WTC11 (cell line): ENCODE measurements around the gene ARG1.

Experiments used
- ESRRA ChIP-seq: sonication (generic); formaldehyde crosslinking; IDR thresholded peaks from 2 replicates; pipeline ENCODE4 v1.8.1; 2022; ENCODE audit warnings: mild to moderate bottlenecking, missing genetic modification reagents, borderline replicate concordance
- IRF1 ChIP-seq: sonication (generic); formaldehyde crosslinking; IDR thresholded peaks from 2 replicates; pipeline ENCODE4 v1.8.0; 2023; ENCODE audit warnings: missing genetic modification reagents
- JUN ChIP-seq: sonication (generic); formaldehyde crosslinking; IDR thresholded peaks from 2 replicates; pipeline ENCODE4 v1.8.0; 2023; ENCODE audit warnings: mild to moderate bottlenecking, missing genetic modification reagents
- TEAD1 ChIP-seq: sonication (generic); formaldehyde crosslinking; IDR thresholded peaks from 2 replicates; pipeline ENCODE4 v1.8.0; 2022; ENCODE audit warnings: mild to moderate bottlenecking, missing genetic modification reagents
- ZBTB43 ChIP-seq: sonication (generic); formaldehyde crosslinking; IDR thresholded peaks from 2 replicates; pipeline ENCODE4 v1.8.1; 2023; ENCODE audit warnings: mild to moderate bottlenecking, missing genetic modification reagents
- ZNF425 ChIP-seq: fragments of 250-450 bp; sonication (Bioruptor Pico); conservative IDR thresholded peaks from 2 replicates; pipeline ENCODE4 v1.9.0; 2021; ENCODE audit warnings: mild to moderate bottlenecking
- TF ChIP-seq, protein P1 (sequence below): fragments of 200-600 bp; IDR thresholded peaks from 2 replicates; pipeline ENCODE4 v1.8.0; 2022; ENCODE audit warnings: antibody characterized with exemption
- TF ChIP-seq, protein P2 (sequence below): sonication (generic); formaldehyde crosslinking; IDR thresholded peaks from 2 replicates; pipeline ENCODE4 v1.8.0; 2023; ENCODE audit warnings: missing genetic modification reagents, mild to moderate bottlenecking, borderline replicate concordance

DNA sequence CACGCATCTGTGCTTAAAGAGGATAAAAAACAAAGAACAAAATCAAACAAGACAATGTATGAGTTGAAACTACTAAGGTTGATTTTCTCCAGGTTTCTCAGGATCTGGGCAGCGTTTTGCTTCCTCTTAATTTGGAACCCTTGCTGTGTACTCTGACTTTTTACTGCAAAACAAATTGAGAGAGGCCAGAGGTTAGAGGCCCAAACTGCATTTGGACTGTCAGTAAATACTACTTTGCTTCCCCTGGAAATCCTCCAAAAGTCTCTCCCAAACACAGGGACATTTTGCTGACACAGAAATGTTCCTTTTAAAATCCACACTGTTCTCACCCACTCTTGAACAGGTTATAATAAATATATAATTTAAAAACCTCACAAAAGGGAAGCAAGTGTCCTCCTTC lies 1.1 kb downstream of the ARG1 start:
- TF ChIP-seq, protein P1, sequence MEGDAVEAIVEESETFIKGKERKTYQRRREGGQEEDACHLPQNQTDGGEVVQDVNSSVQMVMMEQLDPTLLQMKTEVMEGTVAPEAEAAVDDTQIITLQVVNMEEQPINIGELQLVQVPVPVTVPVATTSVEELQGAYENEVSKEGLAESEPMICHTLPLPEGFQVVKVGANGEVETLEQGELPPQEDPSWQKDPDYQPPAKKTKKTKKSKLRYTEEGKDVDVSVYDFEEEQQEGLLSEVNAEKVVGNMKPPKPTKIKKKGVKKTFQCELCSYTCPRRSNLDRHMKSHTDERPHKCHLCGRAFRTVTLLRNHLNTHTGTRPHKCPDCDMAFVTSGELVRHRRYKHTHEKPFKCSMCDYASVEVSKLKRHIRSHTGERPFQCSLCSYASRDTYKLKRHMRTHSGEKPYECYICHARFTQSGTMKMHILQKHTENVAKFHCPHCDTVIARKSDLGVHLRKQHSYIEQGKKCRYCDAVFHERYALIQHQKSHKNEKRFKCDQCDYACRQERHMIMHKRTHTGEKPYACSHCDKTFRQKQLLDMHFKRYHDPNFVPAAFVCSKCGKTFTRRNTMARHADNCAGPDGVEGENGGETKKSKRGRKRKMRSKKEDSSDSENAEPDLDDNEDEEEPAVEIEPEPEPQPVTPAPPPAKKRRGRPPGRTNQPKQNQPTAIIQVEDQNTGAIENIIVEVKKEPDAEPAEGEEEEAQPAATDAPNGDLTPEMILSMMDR, result no peak
- no peak for TF ChIP-seq ZBTB43 (CRISPR knock-in tag)
- no peak for TF ChIP-seq JUN (CRISPR knock-in tag)
- TF ChIP-seq IRF1 (CRISPR knock-in tag), result no peak
- no peak for TF ChIP-seq ZNF425 (CRISPR knock-in tag)
- TF ChIP-seq, protein P2, sequence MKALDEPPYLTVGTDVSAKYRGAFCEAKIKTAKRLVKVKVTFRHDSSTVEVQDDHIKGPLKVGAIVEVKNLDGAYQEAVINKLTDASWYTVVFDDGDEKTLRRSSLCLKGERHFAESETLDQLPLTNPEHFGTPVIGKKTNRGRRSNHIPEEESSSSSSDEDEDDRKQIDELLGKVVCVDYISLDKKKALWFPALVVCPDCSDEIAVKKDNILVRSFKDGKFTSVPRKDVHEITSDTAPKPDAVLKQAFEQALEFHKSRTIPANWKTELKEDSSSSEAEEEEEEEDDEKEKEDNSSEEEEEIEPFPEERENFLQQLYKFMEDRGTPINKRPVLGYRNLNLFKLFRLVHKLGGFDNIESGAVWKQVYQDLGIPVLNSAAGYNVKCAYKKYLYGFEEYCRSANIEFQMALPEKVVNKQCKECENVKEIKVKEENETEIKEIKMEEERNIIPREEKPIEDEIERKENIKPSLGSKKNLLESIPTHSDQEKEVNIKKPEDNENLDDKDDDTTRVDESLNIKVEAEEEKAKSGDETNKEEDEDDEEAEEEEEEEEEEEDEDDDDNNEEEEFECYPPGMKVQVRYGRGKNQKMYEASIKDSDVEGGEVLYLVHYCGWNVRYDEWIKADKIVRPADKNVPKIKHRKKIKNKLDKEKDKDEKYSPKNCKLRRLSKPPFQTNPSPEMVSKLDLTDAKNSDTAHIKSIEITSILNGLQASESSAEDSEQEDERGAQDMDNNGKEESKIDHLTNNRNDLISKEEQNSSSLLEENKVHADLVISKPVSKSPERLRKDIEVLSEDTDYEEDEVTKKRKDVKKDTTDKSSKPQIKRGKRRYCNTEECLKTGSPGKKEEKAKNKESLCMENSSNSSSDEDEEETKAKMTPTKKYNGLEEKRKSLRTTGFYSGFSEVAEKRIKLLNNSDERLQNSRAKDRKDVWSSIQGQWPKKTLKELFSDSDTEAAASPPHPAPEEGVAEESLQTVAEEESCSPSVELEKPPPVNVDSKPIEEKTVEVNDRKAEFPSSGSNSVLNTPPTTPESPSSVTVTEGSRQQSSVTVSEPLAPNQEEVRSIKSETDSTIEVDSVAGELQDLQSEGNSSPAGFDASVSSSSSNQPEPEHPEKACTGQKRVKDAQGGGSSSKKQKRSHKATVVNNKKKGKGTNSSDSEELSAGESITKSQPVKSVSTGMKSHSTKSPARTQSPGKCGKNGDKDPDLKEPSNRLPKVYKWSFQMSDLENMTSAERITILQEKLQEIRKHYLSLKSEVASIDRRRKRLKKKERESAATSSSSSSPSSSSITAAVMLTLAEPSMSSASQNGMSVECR (CRISPR knock-in tag), result no peak
- TF ChIP-seq TEAD1, result no peak
- no peak for TF ChIP-seq ESRRA
